GM21825 (cell line): Measurements from ENCODE around the gene AS3MT.
"Not testable (repeated sequence)": the region's sequence is repeated elsewhere in the genome, so short reads cannot be mapped to it uniquely, and the experiment has no call there.

Experiments used
- ATAC-seq: cut with Tn5 transposase; IDR thresholded peaks from one replicate; pipeline ENCODE4 v1.9.1; 2021; ENCODE audit warnings: mild to moderate bottlenecking, moderate library complexity; ENCODE audit not compliant: unreplicated experiment

The AS3MT gene

GRCh38 chr10:102918817-102919245, 49.6 kb downstream of the AS3MT start:
- peak; percentile 4 for ATAC-seq

DNA sequence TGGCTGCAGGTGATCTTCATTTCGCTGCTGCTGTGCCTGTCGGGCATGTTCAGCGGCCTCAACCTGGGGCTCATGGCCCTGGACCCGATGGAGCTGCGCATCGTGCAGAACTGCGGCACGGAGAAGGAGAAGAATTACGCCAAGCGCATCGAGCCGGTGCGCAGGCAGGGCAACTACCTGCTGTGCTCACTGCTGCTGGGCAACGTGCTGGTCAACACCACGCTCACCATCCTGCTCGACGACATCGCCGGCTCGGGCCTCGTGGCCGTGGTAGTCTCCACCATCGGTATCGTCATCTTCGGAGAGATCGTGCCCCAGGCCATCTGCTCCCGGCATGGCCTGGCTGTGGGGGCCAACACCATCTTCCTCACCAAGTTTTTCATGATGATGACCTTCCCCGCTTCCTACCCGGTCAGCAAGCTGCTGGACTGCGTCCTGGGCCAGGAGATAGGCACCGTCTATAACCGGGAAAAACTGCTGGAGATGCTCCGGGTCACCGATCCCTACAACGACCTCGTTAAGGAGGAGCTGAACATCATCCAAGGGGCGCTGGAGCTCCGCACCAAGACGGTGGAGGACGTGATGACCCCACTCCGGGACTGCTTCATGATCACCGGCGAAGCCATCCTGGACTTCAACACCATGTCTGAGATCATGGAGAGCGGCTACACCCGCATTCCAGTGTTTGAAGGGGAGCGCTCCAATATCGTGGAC, 50.1 kb downstream of the AS3MT start:
- ATAC-seq, result no peak

DNA sequence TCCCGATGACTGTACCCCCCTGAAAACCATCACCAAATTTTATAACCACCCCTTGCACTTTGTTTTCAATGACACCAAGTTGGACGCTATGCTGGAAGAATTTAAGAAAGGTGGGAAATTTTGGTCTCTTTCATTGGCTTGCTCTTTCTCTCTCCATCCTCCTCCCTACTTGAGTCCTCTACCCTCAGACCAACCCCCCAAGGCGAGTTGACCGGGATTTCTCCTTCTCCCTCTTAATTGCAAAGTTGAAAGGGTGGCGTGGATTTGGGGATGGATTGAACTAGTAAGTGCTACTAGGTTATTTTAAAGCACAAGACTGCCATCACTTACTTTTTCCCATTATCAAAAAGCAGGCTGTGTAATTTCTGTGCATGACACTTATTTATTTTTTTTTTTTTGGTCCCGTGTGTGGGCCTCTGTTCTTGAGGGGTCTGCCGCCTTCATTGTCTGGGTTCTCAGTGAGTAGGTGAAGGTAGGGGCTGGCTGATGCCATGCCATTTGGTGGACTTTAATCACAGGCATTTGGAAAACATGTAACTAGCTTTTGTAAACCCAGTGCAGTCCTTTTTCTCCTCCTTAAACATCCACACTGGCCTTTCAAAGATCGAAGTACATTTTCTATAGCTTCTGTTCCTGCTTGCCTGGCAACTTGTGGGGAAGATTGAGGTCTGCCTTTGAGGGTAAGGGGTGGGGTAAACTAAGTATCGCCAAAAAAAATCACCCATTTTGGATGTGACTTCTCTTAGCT, 50.9 kb downstream of the AS3MT start:
- no peak for ATAC-seq

GRCh38 chr10:102923601-102924000, 54.3 kb downstream of the AS3MT start:
- ATAC-seq, result no peak

GRCh38 chr10:102926842-102927241, 57.6 kb downstream of the AS3MT start:
- ATAC-seq, result no peak

GRCh38 chr10:102927311-102928010, 58.2 kb downstream of the AS3MT start:
- ATAC-seq, result no peak

DNA sequence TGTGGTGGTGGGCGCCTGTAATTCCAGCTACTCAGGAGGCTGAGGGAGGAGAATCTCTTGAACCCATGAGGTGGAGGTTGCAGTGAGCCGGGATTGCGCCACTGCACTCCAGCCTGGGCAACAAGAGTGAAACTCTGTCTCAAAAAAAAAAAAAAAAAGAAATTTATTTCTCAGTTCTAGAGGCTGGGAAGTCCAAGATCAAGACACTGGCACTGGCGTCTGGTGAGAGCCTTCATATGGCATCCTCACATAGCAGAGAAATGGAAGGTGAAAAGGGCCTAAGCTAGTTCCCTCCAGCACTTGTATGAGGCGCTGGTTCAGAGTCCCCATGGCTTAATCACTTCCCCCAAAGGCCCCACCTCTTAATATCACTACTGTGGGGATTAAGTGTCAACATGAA, 59.2 kb downstream of the AS3MT start:
- not testable (repeated sequence) for ATAC-seq

- ATAC-seq, result no peak
These were observed 61.5 kb downstream of the AS3MT start for GRCh38 chr10:102930720-102931119.

DNA sequence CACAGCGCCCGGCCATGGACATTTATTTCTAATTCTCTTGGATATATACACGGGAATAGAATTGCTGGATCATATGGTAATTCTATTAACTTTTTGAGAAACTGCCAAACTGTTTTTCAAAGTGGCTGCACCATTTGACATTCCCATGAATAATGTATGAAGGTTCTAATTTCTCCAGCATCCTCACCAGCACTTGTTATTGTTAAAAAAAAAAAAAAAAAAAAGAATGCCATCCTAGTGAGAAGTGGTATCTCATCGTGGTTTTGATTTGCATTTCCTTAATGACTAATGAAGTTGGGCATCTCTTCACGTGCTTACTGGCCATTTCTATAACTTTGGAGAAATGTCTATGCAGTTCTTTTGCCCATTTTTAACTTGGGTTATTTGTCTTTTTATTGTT, 62.4 kb downstream of the AS3MT start:
- no peak for ATAC-seq

GRCh38 chr10:102935505-102935904, 66.2 kb downstream of the AS3MT start:
- ATAC-seq, result no peak

GRCh38 chr10:102935939-102936605, 66.8 kb downstream of the AS3MT start:
- no peak for ATAC-seq

- no peak for ATAC-seq
These were observed 72.1 kb downstream of the AS3MT start for GRCh38 chr10:102941401-102941800.

DNA sequence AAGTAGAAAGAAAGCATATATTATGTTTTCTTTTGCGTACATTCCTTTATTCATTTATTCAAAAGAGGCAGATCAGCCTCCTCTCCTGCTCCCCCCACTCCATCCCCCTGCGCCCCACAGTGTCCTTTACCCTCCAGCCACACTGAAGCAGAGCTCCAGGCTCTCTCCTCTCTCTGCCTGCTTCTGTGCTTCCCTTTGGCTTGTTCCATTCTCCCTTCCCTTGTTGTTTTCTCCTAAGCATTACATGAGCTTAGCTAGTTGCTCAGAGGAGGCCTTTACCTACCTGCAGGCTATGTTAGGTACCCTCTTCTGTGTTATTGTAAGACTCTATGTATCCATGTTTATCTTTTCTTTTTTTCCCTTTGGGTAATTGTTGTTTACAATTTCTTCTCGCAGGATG, 76.2 kb downstream of the AS3MT start:
- ATAC-seq, result no peak

GRCh38 chr10:102945962-102946361, 76.7 kb downstream of the AS3MT start:
- no peak for ATAC-seq

- ATAC-seq, result no peak
These were observed 77.7 kb downstream of the AS3MT start for GRCh38 chr10:102946992-102947391.

- ATAC-seq, result no peak
These were observed 78.9 kb downstream of the AS3MT start for GRCh38 chr10:102948176-102948575.

DNA sequence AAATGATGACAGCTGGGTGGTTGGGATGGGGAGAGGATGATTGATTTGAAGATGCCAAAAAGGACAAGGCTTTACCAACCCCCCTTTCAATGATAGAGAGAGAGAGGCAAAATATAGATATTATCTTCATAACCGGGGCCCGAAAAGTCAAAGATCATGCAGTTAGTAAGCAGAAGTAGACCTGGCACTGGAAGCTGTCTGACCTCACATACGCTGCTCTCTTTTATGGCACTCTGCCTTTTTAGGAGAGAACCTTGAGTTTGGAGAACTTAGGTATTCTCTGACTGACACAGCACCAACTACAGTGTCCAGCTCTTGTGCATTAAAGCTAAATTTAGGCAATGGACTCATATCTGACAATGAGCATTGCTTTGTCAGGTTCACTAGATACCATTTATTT, 79.5 kb downstream of the AS3MT start:
- ATAC-seq, result no peak

- no peak for ATAC-seq
These were observed 80.6 kb downstream of the AS3MT start for GRCh38 chr10:102949916-102950315.

- no peak for ATAC-seq
These were observed 82.0 kb downstream of the AS3MT start for GRCh38 chr10:102951316-102951715.
